Fibroblast of lung (primary cell): Measurements from ENCODE around the gene PPP5C. TPM values are rescaled to one million over a fixed set of nuclear protein-coding genes. Genes with fewer than 3 reads are reported as not detected.

ENCODE experiments used
- DNase-seq, 2 donors: peaks; one replicate each; pipeline versions ENCODE4 v3.0.0 to v3.0.0-alpha.2; 2010; ENCODE audit warnings: low read depth in 2 of 2
- H2AFZ ChIP-seq: 2 replicates; pipeline ENCODE4 v1.5.1; 2012; ENCODE audit warnings: low read length, control low read depth, inconsistent platforms
- H3K27ac ChIP-seq: 2 replicates; pipeline ENCODE4 v1.5.1; 2011; ENCODE audit warnings: low read length, control low read depth; ENCODE audit not compliant: insufficient read depth
- H3K27me3 ChIP-seq: 2 replicates; pipeline ENCODE4 v1.5.1; 2011; ENCODE audit warnings: mild to moderate bottlenecking, low read length; ENCODE audit not compliant: control insufficient read depth, insufficient read depth
- H3K36me3 ChIP-seq: 2 replicates; pipeline ENCODE4 v1.5.1; 2011; ENCODE audit warnings: low read length; ENCODE audit not compliant: control insufficient read depth, insufficient read depth
- H3K4me1 ChIP-seq: 2 replicates; pipeline ENCODE4 v1.5.1; 2011; ENCODE audit warnings: low read length; ENCODE audit not compliant: control insufficient read depth, insufficient read depth; ENCODE audit errors: extremely low read depth
- H3K4me2 ChIP-seq: 2 replicates; pipeline ENCODE4 v1.5.1; 2011; ENCODE audit warnings: low read length, control low read depth; ENCODE audit not compliant: insufficient read depth; ENCODE audit errors: extremely low read depth
- H3K4me3 ChIP-seq, 4 experiments: fragments of 200-600 bp in 1 of 4; sonication (generic) in 1 of 4; replicated peaks in 1 of 4; 2 replicates each; pipeline ENCODE4 v1.5.1; 2011 to 2016; ENCODE audit warnings: low read length in 4 of 4, low read depth in 3 of 4, mild to moderate bottlenecking in 3 of 4, control low read depth in 2 of 4, inconsistent platforms in 1 of 4, mixed read lengths in 1 of 4; ENCODE audit not compliant: insufficient read depth in 1 of 4; ENCODE audit errors: control extremely low read depth in 1 of 4
- H3K79me2 ChIP-seq: 2 replicates; pipeline ENCODE4 v1.5.1; 2012; ENCODE audit warnings: mild to moderate bottlenecking, low read length, inconsistent platforms; ENCODE audit not compliant: control insufficient read depth, insufficient read depth
- H3K9ac ChIP-seq: 2 replicates; pipeline ENCODE4 v1.5.1; 2011; ENCODE audit warnings: mild to moderate bottlenecking, low read length, control low read depth; ENCODE audit not compliant: insufficient read depth
- H3K9me3 ChIP-seq: 2 replicates; pipeline ENCODE4 v1.5.1; 2012; ENCODE audit warnings: low read depth, low read length; ENCODE audit not compliant: control insufficient read depth, insufficient read depth
- H4K20me1 ChIP-seq: 2 replicates; pipeline ENCODE4 v1.5.1; 2011; ENCODE audit warnings: low read length; ENCODE audit not compliant: control insufficient read depth, insufficient read depth; ENCODE audit errors: extremely low read depth
- EZH2 ChIP-seq: IDR thresholded peaks from 2 replicates; pipeline ENCODE4 v1.5.1; 2012; ENCODE audit warnings: low read length, control low read depth, mild to moderate bottlenecking; ENCODE audit errors: missing control alignments
- polyA plus RNA-seq, 2 donors: library from polyadenylated mRNA; depleted of rRNA in 1 of 2; stranded (reverse) in 1 of 2; unstranded in 1 of 2; fragments of >200 nt; gene quantifications; 2 replicates each; pipeline ENCODE4 v1.2.1, GENCODE V29; 2011 to 2012; ENCODE audit warnings: missing spikeins in 1 of 2
- total RNA-seq: library from RNA; depleted of rRNA; stranded (reverse); fragments of >200 nt; gene quantifications from 2 replicates; pipeline ENCODE4 v1.2.1, GENCODE V29; 2014
- TF ChIP-seq, protein P1 (sequence below), 2 donors: IDR thresholded peaks in 1 of 2; conservative IDR thresholded peaks in 1 of 2; 1 replicate in 1 of 2; 2 replicates in 1 of 2; pipeline ENCODE4 v1.5.1; 2011 to 2012; ENCODE audit warnings: low read length in 2 of 2, control low read depth in 1 of 2, inconsistent platforms in 1 of 2, low read depth in 1 of 2, mild to moderate bottlenecking in 1 of 2

PPP5C gene
- total and polyA plus RNA-seq, 2 donors (not counting 1 experiment from before 2014, with no cell fraction given): 46.9 to 94.1 TPM

DNA sequence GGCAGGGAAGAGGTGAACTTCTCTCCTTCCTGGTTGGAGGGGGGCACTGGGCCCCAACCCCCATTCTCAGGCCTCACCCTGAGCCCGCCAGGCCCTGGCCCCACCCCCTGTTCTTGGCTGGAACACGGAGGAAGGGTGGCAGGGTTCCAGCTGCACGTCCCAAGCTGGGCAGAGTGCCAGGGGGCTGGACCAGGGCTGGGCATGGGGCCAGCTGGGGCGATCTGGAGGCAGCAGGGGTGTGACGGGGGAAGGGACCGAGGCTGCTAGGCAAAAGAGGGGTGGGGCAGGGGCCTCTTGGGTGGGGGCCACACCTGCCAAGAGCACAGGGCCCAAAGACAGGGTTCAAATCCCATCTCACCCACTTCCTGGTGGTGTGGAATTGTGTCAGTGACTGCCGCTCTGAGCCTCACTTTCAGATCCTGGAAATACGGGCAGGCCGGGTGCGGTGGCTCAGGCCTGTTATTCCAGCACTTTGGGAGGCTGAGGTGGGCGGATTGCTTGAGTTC is 47.8 kb upstream of the PPP5C start:
- H3K27ac ChIP-seq: no peak overlapping the region
- DNase-seq: peak; percentile 66 to 96
- no peaks in the 10 kb centered on the region for H4K20me1 ChIP-seq
- peaks cover 6% of the 10 kb centered on the region for H3K27me3 ChIP-seq
- no peaks in the 10 kb centered on the region for H3K9me3 ChIP-seq
- H3K9ac ChIP-seq: no peak overlapping the region
- H3K36me3 ChIP-seq: no peaks in the 10 kb centered on the region
- no peak overlapping the region for H2AFZ ChIP-seq
- TF ChIP-seq EZH2: no peak
- TF ChIP-seq, protein P1, sequence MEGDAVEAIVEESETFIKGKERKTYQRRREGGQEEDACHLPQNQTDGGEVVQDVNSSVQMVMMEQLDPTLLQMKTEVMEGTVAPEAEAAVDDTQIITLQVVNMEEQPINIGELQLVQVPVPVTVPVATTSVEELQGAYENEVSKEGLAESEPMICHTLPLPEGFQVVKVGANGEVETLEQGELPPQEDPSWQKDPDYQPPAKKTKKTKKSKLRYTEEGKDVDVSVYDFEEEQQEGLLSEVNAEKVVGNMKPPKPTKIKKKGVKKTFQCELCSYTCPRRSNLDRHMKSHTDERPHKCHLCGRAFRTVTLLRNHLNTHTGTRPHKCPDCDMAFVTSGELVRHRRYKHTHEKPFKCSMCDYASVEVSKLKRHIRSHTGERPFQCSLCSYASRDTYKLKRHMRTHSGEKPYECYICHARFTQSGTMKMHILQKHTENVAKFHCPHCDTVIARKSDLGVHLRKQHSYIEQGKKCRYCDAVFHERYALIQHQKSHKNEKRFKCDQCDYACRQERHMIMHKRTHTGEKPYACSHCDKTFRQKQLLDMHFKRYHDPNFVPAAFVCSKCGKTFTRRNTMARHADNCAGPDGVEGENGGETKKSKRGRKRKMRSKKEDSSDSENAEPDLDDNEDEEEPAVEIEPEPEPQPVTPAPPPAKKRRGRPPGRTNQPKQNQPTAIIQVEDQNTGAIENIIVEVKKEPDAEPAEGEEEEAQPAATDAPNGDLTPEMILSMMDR (conservative IDR thresholded peaks at IDR 0.05 in 1 of 2, IDR thresholded peaks at IDR 0.05 in 1 of 2; ENCODE audit: low read depth in 1 of 2, low read length in 2 of 2): no peak
- no peaks in the 10 kb centered on the region for H3K79me2 ChIP-seq
- peaks cover 8% of the 10 kb centered on the region for H3K4me1 ChIP-seq
- peak overlapping the region; percentile 23 for H3K4me2 ChIP-seq
- peak overlapping the region in 2 of 4 experiments; percentile 40 to 65 for H3K4me3 ChIP-seq

DNA sequence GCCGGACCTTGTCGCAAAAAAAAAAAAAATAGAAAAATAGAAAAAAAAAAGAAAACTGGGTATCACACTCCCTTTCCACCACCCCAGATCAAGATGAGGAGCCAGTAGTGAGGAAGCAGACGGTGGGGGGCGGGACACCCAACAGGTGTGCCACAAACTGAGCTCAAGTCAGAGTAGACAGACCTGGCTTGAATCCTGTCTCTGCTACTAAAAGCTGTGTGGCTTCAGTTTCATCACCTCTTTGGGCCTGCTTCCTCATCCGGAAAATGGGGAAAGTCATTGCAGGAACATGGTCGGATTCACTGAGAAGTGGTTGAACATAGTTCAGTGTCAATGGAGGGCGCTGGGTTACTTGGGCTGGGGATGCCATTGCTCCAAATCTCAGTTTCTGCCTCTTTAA is 47.2 kb upstream of the PPP5C start:
- H3K4me3 ChIP-seq: peak overlapping the region in 1 of 4 experiments; percentile 55
- peaks cover 6% of the 10 kb centered on the region for H3K27me3 ChIP-seq
- no peaks in the 10 kb centered on the region for H3K9me3 ChIP-seq
- H3K9ac ChIP-seq: no peak overlapping the region
- H3K4me2 ChIP-seq: no peak overlapping the region
- no peaks in the 10 kb centered on the region for H3K79me2 ChIP-seq
- no peak overlapping the region for H3K27ac ChIP-seq
- no peak overlapping the region for H2AFZ ChIP-seq
- peaks cover 8% of the 10 kb centered on the region for H3K4me1 ChIP-seq
- H4K20me1 ChIP-seq: no peaks in the 10 kb centered on the region
- DNase-seq: no peak
- TF ChIP-seq, protein P1 (conservative IDR thresholded peaks at IDR 0.05 in 1 of 2, IDR thresholded peaks at IDR 0.05 in 1 of 2; ENCODE audit: low read depth in 1 of 2, low read length in 2 of 2): no peak
- no peak for TF ChIP-seq EZH2
- no peaks in the 10 kb centered on the region for H3K36me3 ChIP-seq

DNA sequence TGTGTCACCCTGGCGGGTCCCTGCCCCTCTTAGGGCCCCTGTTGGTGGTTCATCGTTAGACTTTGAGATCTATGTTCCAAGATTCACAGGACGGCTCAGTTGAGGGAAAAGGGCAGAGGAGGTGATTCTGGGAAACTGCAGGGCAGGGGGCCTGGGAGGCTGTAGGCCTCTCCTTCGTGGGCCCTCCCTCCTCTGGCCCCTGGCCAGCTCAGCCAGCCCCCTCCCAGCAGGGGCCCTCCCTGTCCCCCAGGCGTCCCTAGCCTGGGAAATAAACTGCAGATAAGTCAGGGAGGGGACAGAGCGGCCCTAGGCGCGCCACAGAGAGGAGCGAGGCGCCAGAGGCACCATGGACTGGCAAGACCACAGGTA is 43.6 kb upstream of the PPP5C start:
- H3K79me2 ChIP-seq: no peaks in the 10 kb centered on the region
- H2AFZ ChIP-seq: no peak overlapping the region
- no peak for TF ChIP-seq EZH2
- TF ChIP-seq, protein P1 (conservative IDR thresholded peaks at IDR 0.05 in 1 of 2, IDR thresholded peaks at IDR 0.05 in 1 of 2; ENCODE audit: low read depth in 1 of 2, low read length in 2 of 2): no peak
- H3K4me2 ChIP-seq: no peak overlapping the region
- no peak overlapping the region for H3K9ac ChIP-seq
- H3K4me1 ChIP-seq: peaks cover 8% of the 10 kb centered on the region
- DNase-seq: no peak
- H3K4me3 ChIP-seq: no peak overlapping the region
- H3K27me3 ChIP-seq: no peaks in the 10 kb centered on the region
- H3K27ac ChIP-seq: no peak overlapping the region
- H4K20me1 ChIP-seq: no peaks in the 10 kb centered on the region
- H3K36me3 ChIP-seq: no peaks in the 10 kb centered on the region
- H3K9me3 ChIP-seq: no peaks in the 10 kb centered on the region
